HepG2 (cell line): ENCODE results near the gene LOXL4. TPM values are rescaled to one million over a fixed set of nuclear protein-coding genes. Genes with fewer than 3 reads are reported as not detected.

Source experiments
- KAT8 ChIP-seq: IDR thresholded peaks from 2 replicates; pipeline ENCODE4 v1.6.1; 2016; ENCODE audit warnings: missing genetic modification reagents, missing compliant biosample characterization
- MAF1 ChIP-seq: sonication (generic); formaldehyde crosslinking; IDR thresholded peaks from 2 replicates; pipeline ENCODE4 v1.5.0; 2020; ENCODE audit warnings: missing genetic modification reagents, borderline replicate concordance
- MYPOP ChIP-seq: sonication (generic); formaldehyde crosslinking; IDR thresholded peaks from 2 replicates; pipeline ENCODE4 v1.8.1; 2023; ENCODE audit warnings: mild to moderate bottlenecking, moderate library complexity, missing genetic modification reagents
- NFATC3 ChIP-seq: sonication (generic); formaldehyde crosslinking; IDR thresholded peaks from 2 replicates; pipeline ENCODE4 v1.5.1; 2020; ENCODE audit warnings: mild to moderate bottlenecking, missing genetic modification reagents
- NR2F6 ChIP-seq, 2 experiments: IDR thresholded peaks; 2 replicates each; pipeline ENCODE4 v1.6.1; 2016; ENCODE audit warnings: antibody characterized with exemption in 1 of 2, mild to moderate bottlenecking in 1 of 2
- PHF20 ChIP-seq: sonication (generic); formaldehyde crosslinking; IDR thresholded peaks from 2 replicates; pipeline ENCODE4 v1.5.0; 2020; ENCODE audit warnings: mild to moderate bottlenecking, missing genetic modification reagents
- RFX1 ChIP-seq: fragments of 450-650 bp; IDR thresholded peaks from 2 replicates; pipeline ENCODE4 v1.6.1; 2017
- SNAPC5 ChIP-seq: sonication (generic); formaldehyde crosslinking; IDR thresholded peaks from 2 replicates; pipeline ENCODE4 v1.8.1; 2023; ENCODE audit warnings: mild to moderate bottlenecking, missing genetic modification reagents, borderline replicate concordance
- SOX5 ChIP-seq: IDR thresholded peaks from 2 replicates; pipeline ENCODE4 v1.6.1; 2016; ENCODE audit warnings: borderline replicate concordance
- ZBED4 ChIP-seq: sonication (generic); formaldehyde crosslinking; IDR thresholded peaks from 2 replicates; pipeline ENCODE4 v1.4.0; 2020; ENCODE audit warnings: missing genetic modification reagents, borderline replicate concordance
- ZBTB1 ChIP-seq: sonication (generic); formaldehyde crosslinking; IDR thresholded peaks from 2 replicates; pipeline ENCODE4 v1.4.0; 2020; ENCODE audit warnings: missing genetic modification reagents, borderline replicate concordance
- ZMYM4 ChIP-seq: sonication (generic); formaldehyde crosslinking; IDR thresholded peaks from 2 replicates; pipeline ENCODE4 v1.8.1; 2023; ENCODE audit warnings: mild to moderate bottlenecking, missing genetic modification reagents
- ZNF253 ChIP-seq: sonication (generic); formaldehyde crosslinking; IDR thresholded peaks from 2 replicates; pipeline ENCODE4 v1.8.0; 2022; ENCODE audit warnings: mild to moderate bottlenecking, missing genetic modification reagents, borderline replicate concordance
- ZNF460 ChIP-seq: sonication (generic); formaldehyde crosslinking; IDR thresholded peaks from 2 replicates; pipeline ENCODE4 v1.5.1; 2020; ENCODE audit warnings: missing genetic modification reagents, mild to moderate bottlenecking, borderline replicate concordance
- ZNF556 ChIP-seq: sonication (generic); formaldehyde crosslinking; IDR thresholded peaks from 2 replicates; pipeline ENCODE4 v1.4.0; 2020; ENCODE audit warnings: mild to moderate bottlenecking, missing genetic modification reagents, borderline replicate concordance
- ZNF558 ChIP-seq: sonication (generic); formaldehyde crosslinking; IDR thresholded peaks from 2 replicates; pipeline ENCODE4 v1.9.0; 2022; ENCODE audit warnings: mild to moderate bottlenecking, missing genetic modification reagents, borderline replicate concordance
- ZNF572 ChIP-seq: sonication (generic); formaldehyde crosslinking; IDR thresholded peaks from 2 replicates; pipeline ENCODE4 v1.5.1; 2020; ENCODE audit warnings: mild to moderate bottlenecking, missing genetic modification reagents
- ZNF883 ChIP-seq: sonication (generic); formaldehyde crosslinking; IDR thresholded peaks from 2 replicates; pipeline ENCODE4 v1.5.1; 2020; ENCODE audit warnings: mild to moderate bottlenecking, missing genetic modification reagents; ENCODE audit errors: not compliant biosample characterization
- polyA plus RNA-seq, 8 experiments: library from polyadenylated mRNA; depleted of rRNA in 3 of 8; stranded (reverse) in 7 of 8; unstranded in 1 of 8; fragments of >200 nt; fragmentation: Illumina TruSeq in 4 of 8; extraction: Trizol in 4 of 8; gene quantifications; 2 replicates each; pipeline versions ENCODE4 v1.2.1 to v1.2.3, GENCODE V29; 2011 to 2016; ENCODE audit warnings: low read depth in 4 of 8, missing spikeins in 1 of 8, mixed read lengths in 1 of 8; ENCODE audit not compliant: insufficient read depth in 1 of 8
- total RNA-seq, 5 experiments: library from RNA; depleted of rRNA; stranded (reverse); fragments of >200 nt; fragmentation: Illumina TruSeq; extraction: Trizol; gene quantifications; 2 replicates each; pipeline ENCODE4 v1.2.3, GENCODE V29; 2016; ENCODE audit warnings: low read depth in 1 of 5

LOXL4 gene
- total and polyA plus RNA-seq, 2 of the 13 experiments (the other 11 are each of a cell fraction or from before 2014, with no cell fraction given), result 8.8 to 21.1 TPM

DNA sequence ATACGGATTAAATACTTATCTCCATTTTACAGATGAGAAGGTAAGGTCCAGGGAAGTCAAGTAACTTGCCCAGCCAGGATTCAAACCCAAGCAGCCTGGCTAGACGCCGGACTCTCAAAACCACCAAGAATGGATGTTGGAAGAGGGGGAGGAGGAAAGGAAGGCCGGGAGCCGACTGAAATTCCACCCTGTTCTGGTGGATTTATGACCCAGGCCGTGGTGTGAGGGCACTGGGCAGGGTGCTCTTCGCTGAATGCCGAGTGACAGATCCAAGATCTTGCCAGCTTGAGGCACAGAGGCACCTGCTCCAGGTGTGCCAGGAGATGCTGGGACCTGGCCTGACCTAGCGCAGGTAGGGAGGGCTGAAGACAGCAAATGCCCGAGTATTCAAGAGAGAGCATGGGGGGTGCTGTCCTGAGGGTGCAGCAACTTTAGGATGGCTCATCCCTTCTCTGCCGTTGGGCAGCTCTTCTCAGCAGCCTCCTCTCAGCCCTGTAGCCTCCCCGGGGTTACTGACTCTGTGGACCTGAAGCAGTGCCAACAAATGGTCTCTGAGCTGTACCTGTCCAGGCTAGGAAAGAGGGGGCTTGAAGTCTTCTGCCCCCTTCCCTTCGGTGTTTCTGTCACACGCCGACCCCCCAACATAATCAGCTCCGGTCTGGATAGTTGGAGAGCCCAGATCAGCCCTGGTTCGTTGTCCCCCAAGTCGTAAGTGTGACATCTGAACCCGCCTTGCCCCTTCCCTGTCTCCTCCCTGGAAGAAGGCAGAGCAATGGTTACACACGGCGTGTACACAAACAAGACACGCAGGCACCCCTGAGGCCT is 713 bp downstream of the LOXL4 start (continued):
- TF ChIP-seq MAF1 (CRISPR knock-in tag) (no peak), RFX1 (no peak), ZNF253 (CRISPR knock-in tag) (no peak), ZNF460 (CRISPR knock-in tag) (no peak), ZBED4 (CRISPR knock-in tag) (no peak), SOX5 (CRISPR knock-in tag) (no peak), ZMYM4 (CRISPR knock-in tag) (0 out of 2 replicates have a peak, but pooled peaks have one; percentile 12), ZBTB1 (no peak), MYPOP (CRISPR knock-in tag) (no peak), NFATC3 (CRISPR knock-in tag) (0 out of 2 replicates have a peak, but pooled peaks have one; percentile 76), PHF20 (CRISPR knock-in tag) (no peak), ZNF556 (0 out of 2 replicates have a peak, but pooled peaks have one; percentile 44), KAT8 (no peak), ZNF572 (CRISPR knock-in tag) (no peak), NR2F6 (IDR thresholded peaks at IDR 0.05) (no peak), NR2F6 (CRISPR knock-in tag; IDR thresholded peaks at IDR 0.05) (no peak), ZNF558 (CRISPR knock-in tag) (no peak), SNAPC5 (CRISPR knock-in tag) (no peak), ZNF883 (CRISPR knock-in tag) (peak; percentile 70)
